A673 (cell line): ENCODE measurements around the gene UQCC2.

ENCODE experiments used
- CTCF ChIP-seq: fragments of 300-800, 200-600 bp; sonication (generic); conservative IDR thresholded peaks from 2 replicates; pipeline ENCODE4 v1.5.1; 2017; ENCODE audit warnings: low read depth, mild to moderate bottlenecking, antibody characterized with exemption, low read length, moderate library complexity, mixed read lengths
- EZH2 ChIP-seq: fragments of 200-600 bp; sonication (generic); IDR thresholded peaks from 2 replicates; pipeline ENCODE4 v1.6.1; 2017; ENCODE audit warnings: borderline replicate concordance, low read depth, mild to moderate bottlenecking, mixed read lengths, antibody characterized with exemption, low read length; ENCODE audit not compliant: poor library complexity, severe bottlenecking

GRCh38 chr6:33744001-33744848 is 32.7 kb upstream of the UQCC2 start:
- TF ChIP-seq CTCF (peak; percentile 97), EZH2 (no peak)
